ENCODE data around the gene CPSF6. TPM values are rescaled to one million over a fixed set of nuclear protein-coding genes. Genes with fewer than 3 reads are reported as not detected.

Gene CPSF6
- total and polyA plus RNA-seq, 2 of the 8 experiments (the other 6 are each of a cell fraction or from before 2014, with no cell fraction given) = 92.7 to 167 TPM

GRCh38 chr12:69241438-69242092 lies 2.2 kb downstream of the CPSF6 start:
- Histone ChIP-seq H3K18ac (ENCODE audit: extremely low read depth, low read length) (no peak overlapping the region), H2BK20ac (ENCODE audit: low read length) (no peak overlapping the region), H3K9me3 (ENCODE audit: insufficient read depth in 2 of 2, low read depth in 1 of 2, low read length in 1 of 2) (no peaks in the 10 kb centered on the region), H2BK120ac (replicated peaks; ENCODE audit: low read depth, low read length) (no peak overlapping the region), H2BK5ac (ENCODE audit: low read depth, low read length) (no peak overlapping the region), H3K9ac (replicated peaks in 1 of 4; ENCODE audit: extremely low read depth in 1 of 4, low read depth in 3 of 4, low read length in 3 of 4) (no peak overlapping the region; a peak in 3 of 7 replicates), H3K23ac (ENCODE audit: insufficient read length) (no peak overlapping the region), H3K27me3 (replicated peaks in 1 of 4; ENCODE audit: control insufficient read depth in 3 of 4, extremely low read depth in 1 of 4, insufficient read depth in 3 of 4, low read length in 3 of 4) (peaks cover 0 to 1% (median 0%) of the 10 kb centered on the region in 4 experiments; a peak in 1 of 7 replicates), H2BK15ac (ENCODE audit: low read length) (no peak overlapping the region), H3K79me2 (ENCODE audit: control insufficient read depth in 1 of 2, insufficient read depth in 2 of 2, low read length in 2 of 2) (peaks cover 57 to 68% of the 10 kb centered on the region in 2 experiments), H4K91ac (replicated peaks; ENCODE audit: insufficient read length, low read length) (no peak overlapping the region), H3K4me3 (ENCODE audit: extremely low read depth in 1 of 4, insufficient read depth in 2 of 4, low read depth in 3 of 4, low read length in 4 of 4) (peak overlapping the region; percentile 74 to 99 (median 88); a peak in 6 of 8 replicates), H4K20me1 (replicated peaks in 1 of 2; ENCODE audit: control insufficient read depth in 1 of 2, insufficient read depth in 2 of 2, low read length in 2 of 2) (peaks cover 30 to 36% of the 10 kb centered on the region in 2 experiments), H3K27ac (ENCODE audit: low read depth, low read length) (no peak overlapping the region), H4K8ac (ENCODE audit: extremely low read depth, insufficient read depth, low read length) (no peak overlapping the region), H3K4me2 (ENCODE audit: insufficient read depth in 1 of 2, low read depth in 2 of 2, low read length in 2 of 2) (peak overlapping the region; percentile 59 to 75), H3K79me1 (ENCODE audit: low read depth, low read length) (no peaks in the 10 kb centered on the region), H3K4ac (replicated peaks; ENCODE audit: insufficient read length, low read depth, low read length) (no peak overlapping the region), H4K5ac (ENCODE audit: insufficient read length, low read depth, low read length) (no peak overlapping the region), H3K4me1 (replicated peaks in 1 of 4; ENCODE audit: control insufficient read depth in 3 of 4, insufficient read depth in 4 of 4, low read length in 3 of 4) (peaks cover 0 to 10% (median 5%) of the 10 kb centered on the region in 4 experiments; a peak in 5 of 7 replicates), H3K23me2 (ENCODE audit: low read depth, low read length) (peaks cover 6% of the 10 kb centered on the region), H3K36me3 (ENCODE audit: control insufficient read depth in 2 of 4, insufficient read depth in 4 of 4, low read length in 3 of 4) (peaks cover 0 to 12% (median 2%) of the 10 kb centered on the region in 4 experiments; a peak in 3 of 8 replicates), H2AK5ac (ENCODE audit: low read depth, low read length) (no peak overlapping the region), H3K14ac (ENCODE audit: insufficient read length) (no peak overlapping the region), H2BK12ac (ENCODE audit: low read depth, low read length) (no peak overlapping the region), H2AFZ (ENCODE audit: low read length) (no peak overlapping the region), H3K56ac (replicated peaks; ENCODE audit: insufficient read length, low read depth, low read length) (no peak overlapping the region)
- CTCF ChIA-PET (ENCODE audit: partially characterized antibody) = interaction anchor here (0.7 to 5.2 kb wide), 5 partner anchors 13 to 88 kb away, joined by 5 to 24 read pairs (median 5); no protein-coding TSS in a partner anchor
- 16% methylated on average over 5 of the region's 5 CpGs; no CpG with 5 or more reads in 1 of the 2 experiments for WGBS, 2 experiments (ENCODE audit: extremely low coverage in 1 of 2, insufficient coverage in 1 of 2, insufficient read length in 1 of 2, insufficient replicate concordance in 2 of 2, low coverage in 1 of 2, low lambda C conversion rate in 2 of 2, missing lambda C conversion rate in 1 of 2)
- POLR2A ChIA-PET (ENCODE audit: partially characterized antibody) = interaction anchor here (0.5 to 7.0 kb wide), 13 partner anchors 7 to 1766 kb away, joined by 3 to 48 read pairs (median 3); no protein-coding TSS in a partner anchor
- FAIRE-seq (no peak), DNase-seq (ENCODE audit: low read depth in 1 of 2, low spot score in 2 of 2) (no peak)
- TF ChIP-seq RBBP5 (IDR thresholded peaks at IDR 0.05; ENCODE audit: borderline replicate concordance, low read depth, low read length) (no peak), GTF2F1 (IDR thresholded peaks at IDR 0.05; ENCODE audit: borderline replicate concordance, low read depth, low read length) (no peak), E2F6 (IDR thresholded peaks at IDR 0.05) (no peak), KDM5A (IDR thresholded peaks at IDR 0.05; ENCODE audit: low read length) (no peak), TAF7 (optimal IDR thresholded peaks at IDR 0.05; ENCODE audit: borderline replicate concordance, low read depth, low read length) (no peak)
